ENCODE results near the gene RTEL1.
"Not testable (repeated sequence)": the region's sequence is repeated elsewhere in the genome, so short reads cannot be mapped to it uniquely, and the experiment has no call there.

Gene RTEL1

DNA sequence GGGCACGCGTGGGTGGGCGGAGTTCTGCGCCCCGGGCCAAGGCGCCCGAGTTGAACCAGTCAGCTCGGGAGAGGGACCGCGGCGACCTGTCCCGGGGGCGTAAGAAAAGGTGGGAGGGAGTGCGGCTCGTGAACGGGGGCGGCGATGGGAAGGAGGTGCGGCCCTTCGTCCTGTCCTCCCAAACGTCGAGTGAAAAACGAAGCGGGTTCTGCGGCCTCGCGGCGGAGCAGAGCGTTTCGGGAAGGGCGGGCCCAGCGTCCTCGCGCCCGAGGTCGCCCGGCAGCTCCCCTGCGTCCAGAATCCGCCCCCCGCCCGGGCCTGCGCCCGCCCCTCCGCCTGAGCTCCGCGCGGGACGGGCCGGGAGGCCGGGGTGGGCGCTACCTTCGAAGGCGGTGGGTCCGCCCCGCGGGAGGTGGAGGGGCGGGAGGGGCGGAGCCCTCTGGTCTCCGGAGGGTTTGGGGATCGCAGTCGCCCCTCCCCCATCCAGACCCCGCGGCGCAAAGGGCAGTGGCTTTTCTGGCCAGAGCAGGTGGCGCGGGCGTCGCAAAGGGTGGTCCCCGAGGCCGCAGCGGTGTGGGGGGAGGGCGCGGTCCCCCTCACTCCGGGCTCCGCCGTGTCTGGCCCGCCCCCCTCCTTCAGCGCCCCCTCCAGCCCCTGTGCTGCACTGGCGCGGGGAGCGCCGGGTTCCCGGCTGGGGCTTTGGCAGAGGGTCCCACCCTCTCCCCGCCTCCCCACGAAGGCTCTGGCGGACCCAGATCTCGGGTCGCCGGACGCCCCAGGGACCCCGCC, 5.7 kb upstream of the RTEL1 start:
- no peak for DNase-seq (ENCODE audit: low spot score)

DNA sequence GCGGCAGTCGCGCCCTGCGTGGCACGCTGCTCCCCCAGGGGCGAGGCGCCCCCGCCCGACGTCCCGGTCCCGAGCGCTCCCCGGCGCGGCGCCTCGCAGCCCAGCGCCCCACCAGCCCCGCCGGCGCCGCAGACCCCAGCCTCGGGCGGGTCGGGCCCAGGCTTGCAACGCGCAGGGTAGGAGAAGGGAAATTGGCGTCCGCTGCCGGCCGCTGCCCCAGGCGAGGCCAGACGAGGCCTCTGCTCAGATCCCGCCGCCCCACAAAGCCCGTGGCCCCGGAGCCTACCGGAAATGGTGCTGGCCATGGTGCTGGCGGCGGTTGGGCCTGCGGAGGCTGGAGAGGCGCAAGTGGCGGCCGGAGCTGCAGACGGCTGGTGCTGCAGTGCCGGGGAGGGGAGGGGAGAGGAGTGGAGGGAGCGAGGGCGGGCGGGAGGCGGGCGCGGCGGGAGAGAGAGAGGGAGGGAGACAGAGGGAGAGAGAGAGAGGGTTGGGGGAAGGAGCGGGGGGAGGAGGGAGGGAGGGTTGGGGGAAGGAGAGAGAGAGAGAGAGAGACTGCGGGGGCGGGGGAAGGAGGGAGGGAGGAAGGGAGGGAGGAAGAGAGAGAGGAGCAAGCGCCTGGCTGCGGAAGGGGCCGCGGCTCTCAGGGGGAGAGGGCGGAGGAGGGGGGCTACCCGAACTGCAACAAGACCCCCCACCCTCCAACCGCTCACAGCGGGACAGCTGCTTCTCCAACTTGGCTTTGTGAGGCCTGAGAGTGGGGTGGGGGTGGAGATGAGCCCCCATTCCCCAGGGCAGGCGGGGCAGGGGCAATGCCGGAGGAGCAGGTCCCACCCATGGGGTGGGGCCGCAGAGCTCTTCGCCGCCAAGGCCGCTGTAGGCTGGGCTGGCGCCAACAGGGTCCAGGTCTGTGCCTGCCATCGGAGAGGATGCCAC, 4.8 kb upstream of the RTEL1 start, which contains the start of gene STMN3:
Gene STMN3 (minus strand): TSS at position 384 of the 933 bp plus-strand sequence. CDS start 79 bp downstream, at position 305.
- peak; percentile 80 for DNase-seq (ENCODE audit: low spot score)

DNA sequence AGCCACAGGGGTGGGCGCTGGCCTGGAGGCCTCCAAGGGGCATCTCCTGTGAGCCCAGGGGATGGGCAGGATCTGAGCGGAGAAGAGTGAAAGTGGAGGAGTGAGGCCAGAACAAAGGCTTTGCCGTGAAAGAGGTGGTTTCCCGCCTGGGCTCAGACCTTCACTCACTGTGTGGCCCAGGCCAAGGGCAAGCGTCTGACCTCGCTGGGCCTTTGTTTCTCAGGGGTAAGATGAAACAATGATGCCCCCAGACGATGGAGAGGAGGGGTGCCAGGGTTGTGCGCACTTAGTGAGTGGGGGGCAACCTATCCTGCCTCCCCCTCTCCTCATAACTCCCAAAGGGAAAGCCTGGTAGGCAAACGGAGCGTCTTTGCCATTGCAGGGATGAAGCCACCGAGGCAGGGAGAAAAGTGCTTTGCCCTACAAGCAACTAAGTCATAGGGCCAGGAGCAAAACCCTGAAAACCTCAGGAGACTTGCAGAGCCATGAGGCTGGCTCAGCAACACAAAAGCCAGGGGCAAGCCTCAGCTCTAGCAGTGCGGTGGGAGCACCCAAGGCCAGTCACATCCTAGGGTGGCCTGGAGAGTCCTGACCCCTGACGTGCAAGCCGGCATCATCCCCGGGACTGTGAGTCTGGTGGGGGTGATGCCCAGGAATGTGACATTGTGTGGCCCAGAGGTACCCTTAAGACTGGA, 4.0 kb upstream of the RTEL1 start:
- no peak for DNase-seq (ENCODE audit: low spot score)

DNA sequence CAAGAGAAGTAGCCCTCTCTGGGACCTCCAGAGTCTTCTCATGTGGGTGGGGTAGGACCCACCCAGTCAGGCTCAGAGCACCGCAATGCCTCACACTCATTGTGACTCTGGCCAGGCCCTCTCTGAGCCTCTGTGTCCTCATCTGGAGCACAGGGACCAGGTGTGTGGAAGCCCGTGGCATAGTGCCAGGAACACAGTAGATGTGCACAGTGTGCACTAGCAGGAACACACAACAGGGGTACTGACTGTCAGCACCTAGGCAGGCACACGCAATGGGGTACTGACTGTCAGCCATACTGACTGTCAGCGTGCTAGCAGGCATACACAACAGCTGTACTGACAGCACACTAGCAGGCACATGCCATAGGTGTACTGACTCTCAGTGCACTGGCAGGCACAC, 2.9 kb upstream of the RTEL1 start:
- DNase-seq (ENCODE audit: low spot score) = no peak

DNA sequence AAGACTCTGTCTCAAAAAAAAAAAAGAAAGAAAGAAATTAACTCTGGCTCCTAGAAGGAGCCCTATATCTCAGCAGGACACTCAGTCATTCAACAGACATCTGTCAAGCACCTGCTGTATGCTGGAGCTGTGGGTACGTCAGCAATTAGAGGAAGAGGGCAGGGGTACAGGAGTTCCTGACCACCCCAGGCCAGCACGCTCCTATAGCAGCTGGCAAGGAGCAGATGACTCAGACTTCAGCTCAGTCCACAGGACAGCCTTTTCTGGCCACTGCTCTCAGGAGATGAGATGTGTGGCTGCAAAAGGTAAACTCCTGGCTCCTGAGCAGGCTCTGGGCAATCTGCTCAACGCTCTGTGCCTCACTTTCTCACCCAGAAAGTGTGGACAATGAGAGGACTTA, 1.7 kb upstream of the RTEL1 start:
- DNase-seq (ENCODE audit: low spot score) = peak; percentile 34

DNA sequence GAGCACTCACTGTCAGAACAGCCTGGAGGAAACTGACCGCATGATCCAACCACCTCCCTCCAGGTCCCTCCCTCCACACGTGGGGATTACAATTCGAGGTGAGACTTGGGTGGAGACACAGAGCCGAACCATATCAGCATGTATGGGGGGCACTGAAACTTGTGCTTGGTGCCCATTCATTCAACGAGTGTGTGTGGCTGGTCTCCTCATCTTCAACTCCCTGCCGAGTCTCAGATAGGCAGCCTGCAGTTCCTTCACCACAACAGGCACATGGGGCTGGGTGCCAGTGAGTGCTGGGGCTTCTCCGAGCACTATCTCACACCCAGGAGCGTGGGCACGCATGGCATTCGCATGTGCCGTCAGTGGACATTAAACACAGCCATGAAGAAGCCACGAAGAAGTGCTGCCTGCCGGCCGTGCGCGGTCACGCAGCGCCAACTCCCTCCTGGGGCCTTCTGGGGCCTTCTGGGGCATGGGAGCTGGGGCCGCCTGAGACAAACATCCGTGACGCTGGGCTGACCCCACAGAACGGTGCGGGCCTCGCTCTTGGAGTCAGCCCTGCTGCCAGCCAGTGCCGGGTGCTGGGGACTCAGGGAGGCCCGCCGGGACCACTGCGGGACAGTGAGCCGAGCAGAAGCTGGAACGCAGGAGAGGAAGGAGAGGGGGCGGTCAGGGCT, 714 bp upstream of the RTEL1 start:
- peak; percentile 66 for DNase-seq (ENCODE audit: low spot score)

DNA sequence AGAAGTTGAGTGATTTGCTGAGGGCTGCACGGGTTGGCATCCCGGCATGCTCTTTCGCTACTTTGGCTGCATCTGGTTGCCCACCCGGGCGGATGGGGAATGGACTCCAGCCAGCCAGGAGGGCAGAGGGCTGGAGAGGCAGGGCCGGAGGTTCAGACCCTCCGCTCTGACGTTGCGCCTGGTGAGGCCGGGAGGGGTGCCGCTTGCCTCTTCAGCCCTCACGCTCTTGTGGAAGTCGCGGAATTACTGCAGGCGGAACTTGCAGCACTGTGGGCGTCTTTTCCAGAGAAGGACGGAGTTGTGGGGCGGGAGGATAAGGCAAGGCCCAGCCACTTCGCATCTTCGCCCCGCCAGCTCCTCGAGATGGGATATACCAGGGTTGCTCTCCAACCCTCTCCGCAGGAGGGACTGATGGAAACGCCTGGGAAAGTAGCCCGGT, 656 bp downstream of the RTEL1 start:
- DNase-seq (ENCODE audit: low spot score) = peak; percentile 67

DNA sequence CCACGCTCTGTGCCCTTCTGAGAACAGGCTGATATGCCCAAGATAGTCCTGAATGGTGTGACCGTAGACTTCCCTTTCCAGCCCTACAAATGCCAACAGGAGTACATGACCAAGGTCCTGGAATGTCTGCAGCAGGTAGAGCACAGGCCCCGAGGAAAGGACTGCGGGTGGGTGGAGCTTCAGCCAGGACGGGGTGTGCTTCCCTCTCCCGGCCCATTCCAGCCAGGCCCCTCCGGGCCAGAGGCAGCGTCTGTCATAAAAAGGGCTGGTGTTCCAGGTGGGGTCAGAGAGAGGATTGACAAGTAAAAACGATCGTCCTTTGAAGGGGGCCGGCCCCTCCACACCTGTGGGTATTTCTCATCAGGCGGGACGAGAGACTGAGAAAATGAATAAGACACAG, 1.3 kb downstream of the RTEL1 start:
- DNase-seq (ENCODE audit: low spot score) = peak; percentile 43

DNA sequence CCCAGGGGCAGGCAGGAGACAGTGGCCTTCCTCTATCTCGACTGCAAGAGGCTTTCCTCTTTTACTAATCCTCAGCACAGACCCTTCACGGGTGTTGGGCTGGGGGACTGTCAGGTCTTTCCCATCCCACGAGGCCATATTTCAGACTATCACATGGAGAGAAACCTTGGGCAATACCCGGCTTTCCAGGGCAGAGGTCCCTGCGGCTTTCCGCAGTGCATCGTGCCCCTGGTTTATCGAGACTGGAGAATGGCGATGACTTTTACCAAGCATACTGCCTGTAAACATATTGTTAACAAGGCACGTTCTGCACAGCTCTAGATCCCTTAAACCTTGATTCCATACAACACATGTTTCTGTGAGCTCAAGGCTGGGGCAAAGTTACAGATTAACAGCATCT, 2.1 kb downstream of the RTEL1 start:
- DNase-seq (ENCODE audit: low spot score) = not testable (repeated sequence)

DNA sequence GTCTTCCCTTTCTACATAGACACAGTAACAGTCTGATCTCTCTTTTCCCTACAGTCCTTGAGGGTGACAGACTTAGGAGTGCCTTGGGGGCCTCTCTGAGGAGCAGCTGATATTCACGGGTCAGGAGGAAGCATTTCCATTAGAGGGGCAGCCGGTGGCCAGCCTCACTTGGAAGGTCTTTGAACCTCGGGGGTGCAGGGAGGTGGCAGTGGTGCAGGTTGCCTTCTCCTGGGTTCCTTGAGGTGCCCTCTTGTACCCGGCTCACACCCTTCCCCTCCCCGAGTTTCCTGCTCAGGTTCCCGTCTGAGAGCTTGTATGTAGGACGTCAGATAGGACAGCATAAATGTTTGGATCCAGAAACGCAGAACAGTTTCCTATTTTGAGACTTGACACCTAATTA, 2.5 kb downstream of the RTEL1 start:
- DNase-seq (ENCODE audit: low spot score) = no peak

DNA sequence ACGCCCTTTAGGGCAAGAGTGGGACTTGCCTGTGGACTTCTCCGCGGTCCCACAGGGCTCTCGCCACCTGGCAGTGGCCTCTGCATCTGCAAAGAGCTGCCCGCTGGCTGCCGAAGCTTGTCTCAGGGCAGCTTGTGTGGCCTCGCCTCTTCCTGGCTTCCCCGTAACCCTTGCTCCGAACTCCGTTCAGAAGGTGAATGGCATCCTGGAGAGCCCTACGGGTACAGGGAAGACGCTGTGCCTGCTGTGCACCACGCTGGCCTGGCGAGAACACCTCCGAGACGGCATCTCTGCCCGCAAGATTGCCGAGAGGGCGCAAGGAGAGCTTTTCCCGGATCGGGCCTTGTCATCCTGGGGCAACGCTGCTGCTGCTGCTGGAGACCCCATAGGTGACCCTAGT, 3.0 kb downstream of the RTEL1 start:
- no peak for DNase-seq (ENCODE audit: low spot score)

DNA sequence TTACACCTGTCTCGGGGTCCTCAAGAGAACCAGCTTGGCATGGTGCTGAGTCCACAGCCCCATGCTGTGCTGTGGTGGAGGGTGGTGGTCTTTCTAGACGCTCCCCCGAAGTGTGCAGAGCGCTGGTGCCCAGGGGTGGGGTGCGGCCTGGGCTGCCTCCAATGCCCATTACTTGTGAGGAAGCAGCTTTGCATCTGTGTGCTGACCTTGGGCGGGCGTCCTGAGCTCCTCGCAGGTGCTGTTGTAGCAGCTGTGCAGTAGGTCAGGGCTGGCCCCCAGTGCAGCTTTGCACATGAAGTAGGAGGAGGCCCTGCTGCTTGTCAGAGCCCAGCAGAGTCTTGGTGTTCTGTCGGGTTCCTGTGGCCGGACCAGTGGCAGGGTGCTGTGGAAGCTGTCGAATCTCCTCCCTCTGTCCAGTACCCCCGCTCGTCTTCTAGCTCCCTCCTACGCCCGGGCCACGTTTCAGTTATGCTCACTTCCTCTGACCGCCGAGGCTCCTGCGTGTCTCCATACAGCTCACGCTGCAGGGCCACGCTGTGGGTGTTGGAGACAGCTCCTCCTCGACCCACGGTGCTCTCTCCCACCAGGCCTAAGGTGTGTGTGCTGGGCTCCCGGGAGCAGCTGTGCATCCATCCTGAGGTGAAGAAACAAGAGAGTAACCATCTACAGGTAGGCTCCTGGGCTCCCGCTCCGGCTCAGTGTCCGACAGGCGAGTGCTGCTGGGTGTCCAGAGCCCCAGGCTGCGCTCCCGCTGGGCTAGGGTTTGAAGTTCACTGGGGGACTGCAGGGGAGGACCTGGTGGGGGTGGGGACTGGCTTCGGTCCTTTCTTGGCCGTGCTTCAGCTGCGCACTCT, 4.1 kb downstream of the RTEL1 start:
- no peak for DNase-seq (ENCODE audit: low spot score)

DNA sequence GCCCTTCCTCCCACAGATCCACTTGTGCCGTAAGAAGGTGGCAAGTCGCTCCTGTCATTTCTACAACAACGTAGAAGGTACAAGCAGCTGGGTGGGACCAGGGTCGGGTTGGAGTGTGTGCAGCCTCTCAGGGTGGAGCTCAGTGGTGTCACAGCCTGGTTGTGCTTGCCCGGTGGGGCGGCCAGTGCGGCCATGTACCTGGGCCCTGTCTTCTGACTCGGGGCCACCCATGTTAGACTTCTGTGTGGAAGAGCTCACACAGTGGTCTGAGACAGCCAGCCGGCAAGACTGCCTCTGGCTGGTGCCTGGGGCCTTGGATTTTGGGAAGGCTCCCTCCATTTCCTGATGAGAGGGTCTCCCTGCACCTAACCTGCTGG, 4.7 kb downstream of the RTEL1 start:
- DNase-seq (ENCODE audit: low spot score) = no peak

DNA sequence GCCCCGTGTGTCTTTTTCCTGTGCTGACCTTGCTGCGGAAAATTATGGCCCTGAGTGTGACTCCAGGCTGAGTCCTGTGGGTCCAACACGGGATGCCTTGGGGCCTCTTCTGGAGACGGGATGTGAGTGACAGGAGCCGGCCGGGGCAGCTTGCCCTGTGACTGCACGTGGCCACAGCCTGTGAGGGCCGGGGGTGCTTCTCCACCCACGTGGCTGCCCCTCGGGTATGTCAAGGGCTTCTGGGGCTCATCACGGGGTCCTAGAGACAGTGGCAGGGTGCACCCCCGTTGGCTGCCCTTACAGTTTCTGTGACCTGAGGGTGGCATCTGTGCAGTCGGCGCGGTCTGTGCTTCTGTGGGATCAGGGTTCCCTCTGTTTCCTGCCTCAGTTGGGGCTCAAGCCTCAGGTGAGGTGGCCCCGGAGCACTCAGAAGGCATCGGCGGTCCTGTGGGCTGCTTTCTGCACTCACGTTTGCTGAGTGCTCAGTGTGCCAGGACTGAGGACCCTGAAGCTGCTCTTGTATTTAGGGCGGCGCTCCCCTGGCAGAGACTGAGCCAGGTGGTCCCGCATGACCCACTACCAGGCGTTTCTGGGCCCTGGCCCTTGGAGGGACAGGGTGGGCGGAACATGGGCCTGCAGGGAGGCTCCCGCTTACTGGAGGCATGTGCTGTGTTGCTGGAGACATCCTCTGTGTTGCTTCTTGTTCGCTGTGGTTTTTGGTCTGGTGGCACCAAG, 5.4 kb downstream of the RTEL1 start:
- DNase-seq (ENCODE audit: low spot score) = no peak

DNA sequence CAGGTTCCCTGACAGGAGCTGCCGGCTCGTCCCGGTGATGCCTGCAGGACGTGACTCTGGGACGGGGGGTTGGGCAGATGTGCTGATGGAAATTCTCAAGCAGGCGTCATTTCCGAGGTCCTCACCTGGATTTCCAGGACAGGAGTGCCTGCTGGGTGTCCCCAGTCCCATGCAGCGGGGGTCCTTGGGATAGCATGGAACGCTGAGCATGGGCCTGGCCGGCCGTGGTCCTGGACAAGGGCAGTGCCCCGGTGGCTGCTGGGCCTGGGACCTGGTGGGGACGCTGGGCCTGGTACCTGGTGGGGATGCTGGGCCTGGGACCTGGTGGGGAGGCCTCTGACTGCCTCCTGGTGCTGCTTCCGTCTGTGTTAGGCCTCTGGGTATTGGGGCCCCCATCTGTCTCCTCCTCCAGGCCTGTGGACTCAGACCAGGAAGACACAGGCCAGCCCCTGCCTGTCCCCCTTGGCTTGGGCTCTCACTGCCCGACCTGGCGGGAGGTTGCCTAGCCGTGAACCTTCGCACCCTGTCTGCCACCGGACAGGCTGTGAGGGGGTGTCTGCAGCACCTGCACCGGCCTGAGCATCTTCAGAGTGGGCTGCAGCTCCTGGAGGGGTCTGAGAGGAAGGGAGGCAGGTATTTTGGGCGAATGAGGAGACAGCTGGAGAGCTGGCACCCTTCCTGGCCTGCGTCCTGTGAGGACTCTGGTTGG, 6.2 kb downstream of the RTEL1 start:
- DNase-seq (ENCODE audit: low spot score) = no peak

DNA sequence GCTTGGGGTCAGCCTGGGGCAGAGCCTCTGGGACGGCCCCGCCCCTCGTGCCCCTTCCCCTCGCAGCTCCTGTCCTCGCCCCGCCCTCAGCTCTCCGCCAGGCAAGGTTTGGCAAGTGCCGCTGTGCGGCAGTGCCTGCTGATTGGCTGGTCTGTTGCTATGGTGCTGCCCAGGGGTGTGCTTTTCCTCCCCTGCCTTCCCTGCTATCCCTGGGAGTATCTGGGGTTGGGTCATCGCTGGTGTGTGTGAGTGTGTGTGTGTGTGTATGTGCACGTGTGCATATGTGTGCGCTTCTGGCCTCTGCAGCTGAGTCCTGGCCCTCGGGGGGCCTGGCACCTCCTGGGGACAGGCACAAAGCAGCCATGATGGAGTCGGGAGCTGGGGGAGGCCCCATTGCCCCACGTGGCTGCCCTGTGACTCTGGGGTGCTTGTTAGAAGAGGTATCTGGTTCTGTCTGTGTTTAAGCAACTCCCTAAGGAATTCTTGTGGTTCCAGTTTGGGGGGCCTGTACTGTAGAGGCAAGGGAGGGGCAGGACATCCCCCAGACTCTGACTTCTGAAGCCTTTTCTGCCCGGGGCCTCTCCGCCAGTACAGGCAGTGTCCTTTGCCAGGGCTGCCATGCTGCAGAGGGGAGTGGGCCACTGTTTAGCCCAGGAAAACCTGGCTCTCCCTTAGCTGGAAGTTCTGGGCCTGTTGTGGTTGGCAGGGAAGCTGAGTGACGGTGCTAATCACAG, 6.9 kb downstream of the RTEL1 start:
- no peak for DNase-seq (ENCODE audit: low spot score)

DNA sequence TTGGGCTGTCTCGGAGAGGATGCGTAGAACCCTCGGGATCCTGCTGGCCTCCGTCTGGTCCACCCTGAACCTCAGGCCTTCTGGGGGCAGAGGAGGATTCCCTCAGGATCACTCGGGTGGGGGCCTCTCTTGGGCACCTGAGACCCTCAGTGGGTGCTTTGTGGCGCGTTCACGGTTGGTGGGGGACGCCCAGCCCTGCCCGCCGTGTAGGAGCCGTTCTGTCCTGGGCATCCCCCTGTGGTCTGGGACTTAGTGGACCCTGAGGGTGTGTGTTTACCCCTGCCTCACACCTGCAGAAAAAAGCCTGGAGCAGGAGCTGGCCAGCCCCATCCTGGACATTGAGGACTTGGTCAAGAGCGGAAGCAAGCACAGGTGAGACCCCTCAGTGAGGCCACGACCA, 7.6 kb downstream of the RTEL1 start:
- DNase-seq (ENCODE audit: low spot score) = no peak

DNA sequence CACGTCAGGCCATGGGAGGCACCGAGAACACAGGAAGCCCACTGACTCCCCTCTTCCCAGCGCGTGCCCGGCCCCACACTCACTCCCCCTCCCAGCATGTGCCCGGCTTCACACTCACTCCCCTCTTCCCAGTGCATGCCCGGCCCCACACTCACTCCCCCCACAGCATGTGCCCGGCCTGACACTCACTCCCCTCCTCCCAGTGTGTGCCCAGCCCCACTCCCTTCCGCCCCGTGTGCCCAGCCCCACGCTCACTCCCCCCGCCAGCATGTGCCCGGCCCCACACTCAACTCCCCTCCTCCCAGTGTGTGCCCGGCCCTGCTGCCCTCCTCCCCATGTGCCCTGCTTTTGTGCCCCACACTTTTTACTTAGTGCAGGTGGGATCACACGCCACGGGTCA, 9.7 kb downstream of the RTEL1 start:
- no peak for DNase-seq (ENCODE audit: low spot score)

DNA sequence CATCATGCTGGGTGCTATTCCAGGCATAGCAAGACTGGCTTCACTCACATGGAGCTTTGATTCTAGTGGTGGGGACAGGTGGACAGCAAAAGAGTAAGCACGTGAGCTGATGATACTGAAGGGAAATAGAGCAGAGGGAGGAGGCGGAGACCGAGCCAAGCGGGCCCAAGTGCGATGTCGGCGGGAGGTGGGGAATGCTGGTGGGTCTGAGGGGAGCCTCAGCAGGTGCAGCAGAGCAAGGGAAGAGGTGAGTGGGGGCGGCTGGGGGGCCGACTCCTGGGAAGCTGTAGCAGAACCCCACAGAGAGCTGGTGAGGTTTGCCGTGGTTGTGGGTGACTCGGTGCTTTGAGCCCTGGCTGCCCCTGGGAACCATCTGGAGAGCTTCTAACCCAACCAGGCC, 10.2 kb downstream of the RTEL1 start:
- no peak for DNase-seq (ENCODE audit: low spot score)

All from RKO (cell line).